LoVo (cell line): Measurements from ENCODE around the gene ZBP1.
"Not testable (repeated sequence)": the region's sequence is repeated elsewhere in the genome, so short reads cannot be mapped to it uniquely, and the experiment has no call there.

Experiments
- DNase-seq: peaks from one replicate; pipeline ENCODE4 v3.0.0-alpha.2; 2016; ENCODE audit warnings: low spot score

ZBP1 gene

DNA sequence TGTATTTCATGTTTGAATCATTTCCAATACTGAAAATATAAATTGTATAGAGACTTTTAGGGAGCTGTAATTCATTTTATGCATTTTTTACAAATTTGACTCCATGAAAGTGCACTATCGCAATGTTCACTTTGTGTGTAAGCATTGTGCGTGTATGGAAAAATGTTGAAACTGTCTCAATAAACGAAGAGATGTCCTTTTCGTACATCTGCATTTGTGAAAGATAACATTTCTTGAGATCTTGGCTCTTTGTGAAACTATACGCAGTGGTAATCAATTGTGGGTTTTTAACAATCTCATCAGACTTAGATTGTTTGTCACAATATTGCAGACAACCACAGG lies 18.6 kb upstream of the ZBP1 start:
- DNase-seq, result no peak

DNA sequence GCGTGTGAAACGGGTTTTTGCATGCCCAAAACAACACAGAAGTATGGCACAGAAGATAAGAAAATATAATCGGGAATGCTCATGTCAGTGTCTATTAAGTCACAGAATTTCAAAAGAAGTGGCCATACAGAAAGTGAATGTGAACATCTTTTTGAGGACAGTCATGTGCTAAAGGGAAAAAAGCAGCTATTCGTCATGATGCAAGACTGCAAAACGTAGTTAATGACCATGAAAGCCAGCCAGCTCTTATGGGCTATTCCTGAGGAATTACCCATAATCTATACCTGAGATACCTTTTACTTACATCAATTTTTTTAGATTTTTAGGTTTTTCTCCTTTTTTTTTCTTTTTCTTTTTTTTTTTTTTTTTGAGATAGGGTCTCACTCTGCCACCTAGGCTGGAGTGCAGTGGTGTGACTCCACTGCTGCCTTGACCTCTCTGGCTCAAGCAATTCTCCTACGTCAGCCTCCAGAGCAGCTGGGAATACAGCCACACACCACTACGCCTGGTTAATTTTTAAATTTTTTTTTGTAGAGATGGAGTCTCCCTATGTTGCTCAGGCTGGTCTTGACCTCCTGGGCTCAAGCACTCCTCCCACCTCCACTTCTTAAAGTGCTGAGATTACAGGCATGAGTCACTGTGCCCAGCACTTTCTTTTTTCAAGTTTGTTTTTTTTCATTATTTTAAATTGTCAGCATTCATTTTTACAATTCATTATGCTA lies 18.1 kb upstream of the ZBP1 start:
- DNase-seq, result peak; percentile 12

DNA sequence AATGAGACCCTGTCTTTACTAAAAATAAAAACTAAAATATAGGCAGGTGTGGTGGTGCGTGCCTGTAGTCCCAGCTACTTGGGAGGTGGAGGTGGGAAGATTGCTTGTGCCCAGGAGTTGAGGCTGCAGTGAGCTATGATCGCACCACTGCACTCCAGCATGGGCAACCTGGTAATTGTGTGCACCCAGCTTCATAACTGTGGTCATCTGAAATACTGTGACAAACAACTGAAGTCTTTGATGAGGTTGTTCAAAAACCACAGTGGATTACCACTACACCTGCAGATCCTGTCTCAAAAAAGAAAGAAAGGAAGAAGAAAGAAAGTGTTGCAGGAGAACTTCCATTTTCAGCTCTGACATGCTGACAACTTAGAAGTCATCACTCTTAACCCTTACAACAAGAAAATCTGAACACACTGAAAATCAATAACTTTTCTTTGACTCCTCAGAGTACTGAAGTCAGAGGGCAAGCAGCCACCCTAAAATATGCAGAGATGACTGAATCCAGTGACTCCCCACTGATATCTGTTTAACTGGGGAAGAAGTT lies 13.8 kb upstream of the ZBP1 start:
- no peak for DNase-seq

DNA sequence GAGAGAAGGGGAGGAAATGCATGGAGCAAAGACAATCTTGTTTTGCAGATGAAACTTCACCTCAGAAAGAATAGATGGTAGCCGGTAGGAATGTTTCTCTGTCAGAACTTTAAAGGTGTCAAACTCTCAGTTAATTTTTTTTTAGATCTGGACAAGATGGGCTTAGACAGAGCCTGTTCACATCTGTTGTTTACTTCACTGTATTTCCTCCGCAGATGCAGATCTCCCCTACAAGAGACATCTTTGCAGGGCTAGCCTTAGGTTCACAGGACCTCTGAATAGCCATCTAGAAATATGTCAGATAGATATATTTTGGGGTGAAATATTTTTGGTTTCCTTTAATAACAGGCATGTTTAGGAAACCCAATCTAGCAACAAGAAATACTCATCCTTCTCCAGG lies 12.1 kb upstream of the ZBP1 start:
- no peak for DNase-seq

DNA sequence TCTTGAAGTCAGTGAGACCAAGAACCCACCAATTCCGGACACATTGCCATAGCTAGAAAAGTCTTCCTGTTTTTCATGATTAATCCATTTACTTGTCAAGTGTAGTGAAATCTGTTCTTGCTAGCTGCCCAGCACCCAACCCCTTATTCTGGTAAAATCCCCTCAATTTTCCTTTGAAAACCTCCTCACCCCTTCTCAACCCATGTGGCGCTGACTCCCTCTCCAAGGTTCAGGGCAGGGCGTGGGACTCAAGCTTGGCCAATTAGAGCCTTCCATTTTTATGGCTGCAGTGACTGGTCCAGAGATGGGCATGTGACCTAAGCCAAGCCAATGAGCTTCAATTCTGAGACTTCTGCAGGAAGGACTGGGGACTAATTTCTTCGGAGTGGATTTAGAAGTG lies 9.8 kb upstream of the ZBP1 start:
- no peak for DNase-seq

DNA sequence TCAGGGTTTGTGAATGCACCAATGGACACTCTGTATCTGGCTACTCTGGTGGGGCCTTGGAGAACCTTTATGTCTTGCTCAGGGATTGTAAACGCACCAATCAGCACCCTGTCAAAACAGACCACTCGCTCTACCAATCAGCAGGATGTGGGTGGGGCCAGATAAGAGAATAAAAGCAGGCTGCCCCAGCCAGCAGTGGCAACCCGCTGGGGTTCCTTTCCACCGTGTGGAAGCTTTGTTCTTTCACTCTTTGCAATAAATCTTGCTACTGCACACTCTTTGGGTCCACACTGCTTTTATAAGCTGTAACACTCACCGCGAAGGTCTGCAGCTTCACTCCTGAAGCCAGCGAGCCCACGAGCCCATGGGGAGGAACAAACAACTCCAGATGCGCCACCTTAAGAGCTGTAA lies 9.3 kb upstream of the ZBP1 start:
- DNase-seq, result not testable (repeated sequence)

DNA sequence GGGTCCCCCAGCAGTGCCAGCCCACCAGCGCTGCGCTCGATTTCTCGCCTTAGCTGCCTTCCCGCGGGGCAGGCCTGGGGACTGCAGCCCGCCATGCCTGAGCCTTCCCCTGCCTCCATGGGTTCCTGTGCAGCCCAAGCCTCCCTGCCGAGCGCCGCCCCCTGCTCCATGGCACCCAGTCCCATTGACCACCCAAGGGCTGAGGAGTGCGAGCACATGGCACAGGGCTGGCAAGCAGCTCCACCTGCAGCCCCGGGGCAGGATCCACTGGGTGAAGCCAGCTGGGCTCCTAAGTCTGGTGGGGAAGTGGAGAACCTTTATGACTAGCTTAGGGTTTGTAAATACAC lies 8.7 kb upstream of the ZBP1 start:
- not testable (repeated sequence) for DNase-seq

DNA sequence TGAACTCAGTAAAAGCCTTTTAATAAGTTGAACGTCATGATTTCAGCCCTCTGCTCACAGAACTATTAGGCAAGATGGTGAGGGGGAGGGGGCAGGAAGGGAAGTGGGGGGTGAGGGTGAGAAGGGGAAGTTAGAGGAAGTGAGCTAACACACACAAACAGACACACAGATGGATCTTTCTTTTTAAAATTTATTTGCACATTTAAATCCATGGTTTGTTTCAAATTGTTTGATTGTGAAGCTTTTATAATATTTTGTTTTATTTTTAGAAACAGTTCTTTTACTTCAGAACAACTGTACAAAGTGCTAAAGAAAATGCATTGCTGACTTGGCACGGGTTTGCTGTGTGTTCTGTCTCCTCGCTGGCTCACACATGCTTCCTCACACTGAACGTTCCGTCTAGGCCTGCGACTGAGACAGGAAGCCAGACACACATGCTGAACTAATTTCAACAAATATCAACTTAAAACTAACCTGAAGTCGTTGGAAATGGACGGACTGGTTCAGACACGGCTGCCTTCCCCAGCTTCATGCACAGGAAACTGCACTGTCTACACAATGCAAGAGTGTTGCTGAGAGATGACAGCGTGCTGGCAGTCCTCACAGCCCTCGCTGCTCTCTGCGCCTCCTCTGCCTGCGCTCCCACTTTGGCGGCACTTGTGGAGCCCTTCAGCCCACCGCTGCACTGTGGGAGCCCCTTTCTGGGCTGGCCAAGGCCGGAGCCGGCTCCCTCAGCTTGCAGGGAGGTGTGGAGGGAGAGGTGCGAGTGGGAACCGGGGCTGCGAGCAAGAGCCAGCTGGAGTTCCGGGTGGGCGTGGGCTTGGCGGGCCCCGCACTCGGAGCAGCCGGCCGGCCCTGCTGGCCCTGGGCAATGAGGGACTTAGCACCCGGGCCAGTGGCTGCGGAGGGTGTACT lies 8.1 kb upstream of the ZBP1 start:
- no peak for DNase-seq

DNA sequence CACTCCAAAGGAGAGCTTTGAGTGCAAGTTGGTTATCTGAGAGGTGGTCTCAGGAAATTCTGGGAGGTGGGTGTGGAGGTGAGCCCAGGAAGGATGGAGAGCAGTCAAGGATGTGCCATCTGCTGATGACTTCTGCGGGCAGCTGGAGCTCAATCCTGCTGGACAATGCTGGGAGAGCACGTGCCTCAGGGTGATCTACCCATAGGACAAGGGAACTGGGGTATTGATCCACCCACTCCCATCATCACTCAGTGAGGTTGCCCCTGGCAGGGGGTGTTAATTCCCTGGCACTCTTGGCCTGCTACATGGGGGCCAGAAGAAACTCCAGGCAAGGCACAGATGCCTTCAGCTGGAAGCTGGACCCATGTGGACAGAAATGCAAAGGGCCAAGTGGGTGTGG lies 7.1 kb upstream of the ZBP1 start:
- DNase-seq, result no peak

DNA sequence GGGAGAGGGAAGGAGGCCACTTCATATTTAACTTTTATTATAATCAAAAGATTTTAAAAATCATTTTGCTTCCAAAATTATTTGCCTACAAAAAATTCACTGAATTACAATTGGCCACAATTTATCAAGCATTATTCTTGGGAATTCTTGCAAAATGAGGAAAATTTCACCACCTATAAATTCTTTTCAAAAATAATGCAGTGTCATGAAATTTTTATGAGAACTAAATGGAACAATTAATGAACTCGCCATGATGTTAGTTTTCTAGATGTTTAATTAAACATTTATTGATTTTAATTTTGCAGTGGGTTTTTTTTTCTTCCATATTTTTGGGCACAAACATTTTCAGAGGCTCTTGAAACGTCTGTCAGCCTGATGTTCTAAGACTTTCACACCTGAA lies 5.8 kb upstream of the ZBP1 start:
- no peak for DNase-seq

DNA sequence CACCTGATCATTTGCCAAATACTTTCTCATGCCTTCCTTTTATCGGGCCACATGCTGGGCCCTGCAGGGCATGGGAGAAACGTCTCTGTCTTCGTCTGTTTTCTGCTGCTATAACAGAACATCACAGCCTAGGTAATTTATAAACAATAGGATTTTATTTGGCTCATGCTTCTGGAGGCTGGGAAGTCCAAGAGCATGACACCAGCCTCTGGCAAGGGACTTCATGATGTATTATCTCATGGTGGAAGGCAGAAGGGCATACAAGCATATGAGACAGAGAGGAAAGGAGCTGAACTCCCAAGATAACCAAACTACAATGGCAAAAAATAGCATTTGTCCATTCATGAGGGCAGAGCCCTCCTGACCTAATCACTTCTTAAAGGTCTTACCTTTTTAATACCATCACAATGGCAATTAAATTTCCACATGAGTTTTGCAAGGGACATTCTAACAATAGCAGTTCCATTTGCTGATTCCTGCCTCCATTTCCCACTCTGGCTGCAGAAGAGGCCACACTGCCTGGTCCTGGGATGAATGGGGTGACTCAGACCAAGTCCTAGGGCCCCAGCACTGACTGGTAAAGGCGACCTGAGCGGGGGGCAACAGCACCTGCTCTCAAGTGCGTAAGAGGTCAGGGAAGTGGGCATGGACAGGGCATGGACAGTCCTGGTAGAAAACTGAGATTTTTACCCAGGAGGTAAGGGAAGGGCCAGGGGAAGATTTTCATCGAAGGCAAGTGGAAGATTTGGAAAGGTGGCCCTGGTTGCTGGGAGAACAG lies 5.1 kb upstream of the ZBP1 start:
- DNase-seq, result no peak

DNA sequence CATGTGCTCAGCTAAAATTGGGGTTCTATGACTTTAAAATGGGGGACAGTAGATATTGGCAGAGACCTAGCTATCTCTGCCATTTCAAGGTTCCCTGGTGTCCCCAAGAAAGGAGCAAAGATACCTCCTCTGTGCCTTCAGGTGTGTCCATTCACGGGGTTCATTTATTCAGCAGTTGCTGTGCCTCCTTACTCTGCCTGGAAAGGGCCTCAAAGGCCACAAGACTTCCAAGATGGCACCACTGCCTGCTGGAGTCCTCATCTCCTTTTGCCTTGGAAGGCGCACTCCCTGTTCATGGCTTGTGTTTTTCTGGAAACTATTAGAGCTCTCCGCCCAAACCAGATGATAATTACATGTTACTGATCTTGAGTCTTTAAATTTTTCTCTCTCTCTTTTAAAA lies 3.9 kb upstream of the ZBP1 start:
- no peak for DNase-seq

DNA sequence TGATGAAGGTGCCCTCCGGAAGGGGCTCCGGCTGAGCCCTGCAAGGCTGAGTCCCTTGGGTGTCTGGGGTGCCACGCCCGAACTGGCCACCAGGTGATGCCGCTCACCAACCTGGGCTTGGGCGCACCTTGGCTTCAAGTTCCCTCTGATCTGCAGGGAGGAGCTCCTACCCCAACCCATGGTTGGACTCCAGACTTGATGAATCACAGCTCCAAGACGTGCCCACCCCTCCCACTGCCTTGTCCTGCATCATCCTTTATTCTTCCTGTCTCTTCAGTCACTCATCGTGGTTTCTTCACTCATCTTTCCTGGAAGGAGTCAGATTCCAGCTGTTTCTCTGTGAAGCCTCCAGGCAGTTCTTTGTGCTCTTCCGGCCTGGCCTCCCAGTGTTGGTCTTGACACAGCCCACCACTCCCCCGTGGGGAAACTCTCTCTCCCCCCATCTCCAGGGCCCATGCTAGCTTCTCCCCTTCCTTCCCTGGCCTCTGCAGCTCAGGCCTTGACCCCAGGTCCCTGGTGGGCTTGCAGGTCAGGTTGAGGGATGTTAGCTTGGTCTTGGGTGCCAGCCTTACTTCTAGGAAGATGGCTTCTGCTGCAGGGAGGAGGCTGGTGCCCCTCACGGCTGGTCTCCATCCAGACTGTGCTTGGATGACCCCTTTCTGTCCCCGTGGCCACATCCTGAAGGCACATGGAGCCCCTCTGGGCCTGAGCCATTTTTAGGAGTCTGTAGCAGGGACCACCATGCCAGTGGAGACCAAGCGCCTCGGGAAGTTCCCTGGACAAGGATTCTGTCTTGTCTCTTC lies 2.6 kb upstream of the ZBP1 start:
- DNase-seq, result peak; percentile 71

DNA sequence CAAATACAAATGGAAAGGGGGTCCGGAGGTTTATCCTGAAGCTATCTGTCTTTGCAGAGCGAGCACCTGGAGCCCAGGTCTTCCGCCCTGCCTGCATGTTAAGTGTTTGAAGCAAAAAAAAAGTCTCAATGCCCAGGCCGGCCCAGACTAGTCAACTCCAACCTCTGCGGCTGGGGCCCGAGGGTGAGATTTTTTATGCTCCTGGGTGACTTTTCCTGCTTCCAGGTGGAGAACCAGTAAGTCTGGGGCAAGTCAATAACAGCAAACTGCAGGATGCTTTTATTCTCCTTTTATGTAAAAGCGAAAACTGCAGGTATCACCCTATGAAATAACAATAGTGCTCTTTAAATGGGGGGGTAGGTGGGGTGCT lies 2.0 kb upstream of the ZBP1 start:
- DNase-seq, result no peak

DNA sequence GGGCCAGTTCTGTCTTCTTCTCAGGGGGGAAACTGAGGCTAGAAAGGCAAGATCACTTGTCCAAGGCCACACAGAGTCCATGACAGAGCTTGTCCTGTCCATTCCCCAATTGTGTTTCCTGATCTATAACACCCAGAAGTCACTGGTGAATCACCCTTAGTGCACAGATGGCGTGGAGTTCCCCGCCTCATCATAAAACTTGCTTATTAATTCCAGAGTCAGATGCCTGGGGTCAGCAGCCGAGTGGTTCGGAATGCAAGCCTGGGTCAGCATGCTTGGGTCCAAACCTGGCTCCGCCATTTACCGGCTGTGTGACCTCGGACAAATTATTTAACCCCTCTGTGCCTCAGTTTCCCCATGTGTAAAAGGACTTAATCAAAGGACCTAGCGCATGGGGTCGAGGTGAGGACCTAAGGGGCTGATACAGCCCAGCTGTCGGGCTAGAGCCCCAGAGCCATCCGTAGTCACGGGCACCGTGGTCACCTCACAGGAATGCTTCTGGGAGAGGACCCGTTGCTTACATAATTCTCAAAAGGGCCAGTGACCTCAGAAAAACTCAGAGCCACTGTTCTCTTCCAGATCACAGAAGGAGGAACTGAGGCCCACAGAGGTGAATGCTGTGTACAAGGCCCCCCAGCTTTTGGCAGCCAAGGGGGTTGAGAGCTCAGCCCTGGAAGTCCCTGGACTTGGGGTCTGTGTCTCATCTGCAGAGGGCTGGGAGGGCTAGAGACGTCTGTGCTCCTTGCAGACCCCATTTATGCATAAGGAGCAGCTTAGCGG lies 1.4 kb upstream of the ZBP1 start:
- no peak for DNase-seq

DNA sequence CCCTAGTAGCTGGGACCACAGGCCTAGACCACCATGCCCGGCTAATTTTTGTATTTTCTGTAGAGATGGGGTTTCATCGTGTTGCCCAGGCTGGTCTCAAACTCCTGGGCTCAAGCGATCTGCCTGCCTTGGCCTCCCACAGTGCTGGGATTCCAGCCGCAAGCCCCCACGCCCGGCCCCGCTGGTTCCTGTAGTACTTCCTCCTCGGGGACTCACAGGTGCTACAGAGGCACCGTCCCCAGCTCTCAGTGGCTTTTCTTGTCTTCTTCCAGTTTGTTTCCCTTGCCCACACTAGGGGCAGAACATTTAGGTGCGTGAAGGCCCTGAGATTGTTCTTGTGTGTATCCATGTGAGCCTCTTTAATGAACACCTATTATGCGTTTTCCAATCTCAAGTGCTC lies 773 bp upstream of the ZBP1 start:
- DNase-seq, result no peak

DNA sequence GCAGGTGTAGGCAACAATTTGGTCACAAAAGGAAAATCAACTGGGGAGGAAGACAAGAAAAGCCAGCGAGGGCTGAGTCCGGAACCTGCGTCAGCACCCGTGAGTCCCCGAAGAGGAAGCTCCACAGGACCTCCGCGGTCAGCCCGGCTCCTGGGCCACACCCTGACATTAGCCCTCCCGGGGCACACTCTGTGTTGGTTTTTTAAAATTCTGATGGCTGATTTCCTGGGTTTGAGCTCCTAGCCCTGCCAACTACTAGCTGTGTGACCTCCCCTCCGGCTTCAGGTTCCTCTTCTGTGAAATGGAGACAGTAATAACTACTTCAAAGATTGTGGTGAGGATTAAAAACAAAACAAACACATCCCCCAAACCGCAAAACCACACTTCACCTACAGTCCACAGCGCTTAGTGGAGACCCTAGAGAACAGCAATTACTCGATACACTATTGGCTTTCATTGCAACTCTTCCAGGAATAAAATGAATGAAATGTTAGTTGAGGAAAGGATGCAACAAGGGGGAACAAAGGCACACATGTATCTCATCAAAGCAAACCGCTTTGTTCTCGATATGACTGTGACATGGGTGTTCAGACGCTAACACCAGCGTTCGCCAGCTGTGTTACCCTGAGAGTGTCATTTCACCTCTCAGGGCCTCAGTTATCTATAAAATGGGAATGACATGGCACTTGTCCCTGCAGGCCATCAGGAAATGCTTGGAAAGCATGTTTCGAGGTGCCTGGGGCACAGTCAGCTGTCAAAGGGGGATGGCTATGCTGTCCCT lies 985 bp downstream of the ZBP1 start:
- DNase-seq, result no peak

DNA sequence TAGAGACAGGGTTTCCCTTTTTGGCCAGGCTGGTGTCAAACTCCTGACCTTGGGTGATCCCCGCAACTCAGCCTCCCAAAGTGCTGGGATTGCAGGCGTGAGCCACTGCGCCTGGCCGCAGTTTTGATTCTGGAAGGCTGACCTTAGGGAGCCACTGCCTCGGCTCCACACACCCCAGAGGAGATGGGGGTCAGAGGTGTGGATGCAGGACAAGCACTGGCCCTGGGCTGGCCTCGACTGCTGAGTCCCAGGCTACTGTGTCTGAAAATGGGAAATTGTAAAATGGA lies 1.5 kb downstream of the ZBP1 start:
- DNase-seq, result no peak

DNA sequence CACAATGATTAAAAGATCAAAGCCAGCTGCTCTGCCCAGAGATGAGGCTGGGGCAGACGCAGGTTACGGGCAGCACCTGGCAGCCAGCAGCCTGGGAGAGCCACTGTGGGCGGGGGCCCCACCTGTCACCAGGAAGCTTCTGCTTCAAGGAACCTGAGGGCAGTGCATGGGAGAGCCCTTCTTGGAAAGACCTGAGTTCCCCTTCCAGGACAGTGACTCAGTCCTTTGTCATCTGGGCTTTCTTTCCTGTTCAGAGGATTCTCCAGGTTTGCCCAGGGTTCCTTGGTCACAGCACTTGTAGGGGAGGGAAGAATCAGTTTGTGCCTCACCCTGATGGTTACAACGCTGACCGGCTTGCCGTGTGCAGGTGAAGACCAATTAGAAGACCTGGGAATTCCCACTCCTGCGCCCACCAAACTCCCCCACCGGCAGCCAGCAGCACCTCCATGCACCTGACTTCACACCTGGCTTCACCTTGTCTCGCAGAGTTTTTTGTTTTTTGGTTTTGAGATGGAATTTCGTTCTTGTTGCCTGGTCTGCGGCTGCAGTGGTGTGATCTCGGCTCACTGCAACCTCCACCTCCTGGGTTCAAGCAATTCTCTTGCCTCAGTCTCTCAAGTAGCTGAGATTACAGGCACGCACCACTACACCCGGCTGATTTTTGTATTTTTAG lies 2.0 kb downstream of the ZBP1 start:
- DNase-seq, result peak; percentile 86
